Hematopoietic multipotent progenitor cell treated with erythropoietin and hydrocortisone succinate and interleukin-3 and kit ligand, for 6 days (in vitro differentiated cells): ENCODE measurements around the gene OTOA.
"Not testable (repeated sequence)": the region's sequence is repeated elsewhere in the genome, so short reads cannot be mapped to it uniquely, and the experiment has no call there.

Source experiments
- DNase-seq: peaks from one replicate; pipeline ENCODE4 v3.0.0-alpha.2; 2015

OTOA gene

GRCh38 chr16:21663889-21664647, at the start of gene OTOA:
Gene OTOA (plus strand): TSS chr16:21663968. CDS start chr16:21678515, 14,547 bp downstream.
- peak; percentile 27 for DNase-seq

DNA sequence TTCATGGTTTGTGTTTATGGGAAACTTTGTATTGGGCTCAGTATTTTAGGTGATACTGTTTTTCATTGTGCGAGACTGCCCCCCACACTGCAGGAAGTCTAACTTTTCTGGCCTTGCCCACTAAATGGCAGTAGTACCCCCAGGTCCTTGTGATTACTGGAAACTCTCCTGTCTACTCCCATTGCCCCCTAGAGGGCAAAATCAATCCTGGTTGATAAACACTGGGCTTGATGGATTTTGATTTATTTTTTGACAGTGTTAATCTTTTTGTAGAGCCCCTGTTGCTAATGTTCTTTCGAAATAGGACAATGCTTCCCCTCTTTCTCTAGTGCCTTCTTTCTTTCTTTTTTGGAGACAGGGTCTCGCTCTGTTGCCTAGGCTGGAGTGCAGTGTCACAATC, 48.9 kb upstream of the OTOA start:
- DNase-seq: peak; percentile 35

GRCh38 chr16:21617607-21618006, 46.2 kb upstream of the OTOA start:
- DNase-seq: peak; percentile 44

- no peak for DNase-seq
Measured at GRCh38 chr16:21618281-21618680, 45.5 kb upstream of the OTOA start.

DNA sequence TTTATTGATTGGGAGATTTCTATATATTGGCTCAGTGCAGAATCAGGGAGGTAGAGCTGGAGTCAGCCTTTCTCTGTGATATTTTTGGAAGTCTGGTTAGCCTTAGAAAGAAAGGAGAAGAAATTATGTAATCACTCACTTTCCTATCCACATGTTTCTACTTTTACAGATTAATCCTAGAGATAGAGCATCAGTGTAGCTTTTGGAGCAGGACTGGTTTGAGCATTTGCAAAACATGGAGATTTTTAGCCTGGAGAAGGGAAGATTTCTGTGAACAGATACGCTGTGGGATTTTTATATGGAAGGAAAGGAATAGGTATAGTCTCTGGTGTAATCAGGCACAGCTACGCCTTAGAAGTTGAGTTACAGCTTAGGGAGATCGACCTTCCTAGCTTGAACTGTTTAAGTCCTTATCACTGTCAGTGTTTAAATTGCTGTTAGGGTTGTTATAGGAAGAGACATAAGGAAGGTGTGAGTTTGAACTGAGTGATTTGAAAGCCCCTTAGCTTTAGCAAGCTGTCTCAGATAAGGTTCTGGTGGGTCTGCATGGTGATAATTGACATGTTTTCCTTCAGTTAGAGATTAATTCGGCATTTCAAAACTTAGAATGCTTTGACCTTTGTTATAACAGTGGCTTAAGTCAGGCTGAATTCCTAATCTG, 43.9 kb upstream of the OTOA start:
- DNase-seq: no peak

DNA sequence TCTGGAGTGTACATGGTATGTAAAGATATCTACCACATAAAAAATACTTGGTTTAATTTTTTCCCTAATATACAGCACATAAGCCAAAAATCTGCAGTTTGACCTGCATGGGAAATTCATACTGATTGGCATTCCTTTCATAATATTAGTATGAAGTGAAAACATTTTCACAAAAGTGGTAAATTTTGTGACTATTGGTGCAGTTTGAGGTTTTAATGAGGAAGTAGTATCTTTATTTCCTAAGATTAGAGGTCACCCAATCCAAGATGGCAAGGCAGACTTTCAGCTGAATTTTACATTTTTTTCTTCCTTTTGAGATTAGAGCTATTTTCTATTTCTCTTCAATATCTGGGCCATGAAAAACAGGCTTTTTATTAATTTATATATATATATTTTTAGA, 43.2 kb upstream of the OTOA start:
- DNase-seq: no peak

- no peak for DNase-seq
Measured at GRCh38 chr16:21622545-21622944, 41.2 kb upstream of the OTOA start.

DNA sequence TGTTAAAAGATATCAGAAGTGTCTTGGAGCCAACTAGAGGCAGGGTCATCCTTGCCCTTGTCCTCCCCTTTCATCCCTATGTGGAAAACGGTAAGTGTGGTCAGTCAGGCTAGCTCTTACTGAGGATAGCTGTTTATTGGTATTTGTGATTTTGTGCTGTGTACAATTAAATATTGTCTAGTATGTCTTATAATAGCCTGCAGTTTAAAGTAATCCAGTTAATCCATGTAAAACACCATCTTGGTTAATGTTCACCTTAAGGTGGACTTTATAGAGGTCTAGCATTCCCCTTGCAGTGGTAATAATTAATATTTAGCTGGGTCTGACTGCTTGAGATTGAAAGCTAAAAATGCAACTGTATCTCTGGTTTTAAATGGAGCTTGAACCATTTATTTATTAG, 38.7 kb upstream of the OTOA start:
- no peak for DNase-seq

DNA sequence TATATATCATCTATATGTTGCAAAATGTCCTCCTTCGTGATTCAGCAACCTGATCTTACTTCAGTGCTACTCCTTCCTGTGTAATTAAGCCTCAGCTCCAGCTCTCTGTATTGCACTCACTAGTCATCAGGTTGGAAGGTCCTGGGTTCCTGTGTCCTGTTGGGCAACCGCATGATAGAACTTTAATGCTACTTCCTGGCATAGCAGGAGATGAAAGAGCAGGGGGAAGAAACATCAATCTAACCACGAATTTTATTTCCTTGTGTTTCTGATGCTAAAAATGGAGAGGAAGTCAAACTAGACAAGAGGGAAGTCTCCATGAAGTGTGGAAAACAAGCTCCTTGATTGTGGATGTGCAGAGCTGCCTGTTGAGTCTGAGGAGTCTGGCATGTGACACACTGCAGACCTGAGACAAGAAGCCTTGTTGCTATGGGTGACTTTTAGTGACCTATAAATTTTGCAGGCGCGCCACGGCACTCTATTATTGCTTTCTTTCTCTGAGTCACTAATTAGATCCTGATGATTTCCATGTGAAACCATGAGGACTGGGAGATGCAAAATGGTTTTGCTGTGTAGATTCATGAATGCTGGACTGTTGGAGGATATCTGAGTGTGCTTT, 37.0 kb upstream of the OTOA start:
- DNase-seq: peak; percentile 57

DNA sequence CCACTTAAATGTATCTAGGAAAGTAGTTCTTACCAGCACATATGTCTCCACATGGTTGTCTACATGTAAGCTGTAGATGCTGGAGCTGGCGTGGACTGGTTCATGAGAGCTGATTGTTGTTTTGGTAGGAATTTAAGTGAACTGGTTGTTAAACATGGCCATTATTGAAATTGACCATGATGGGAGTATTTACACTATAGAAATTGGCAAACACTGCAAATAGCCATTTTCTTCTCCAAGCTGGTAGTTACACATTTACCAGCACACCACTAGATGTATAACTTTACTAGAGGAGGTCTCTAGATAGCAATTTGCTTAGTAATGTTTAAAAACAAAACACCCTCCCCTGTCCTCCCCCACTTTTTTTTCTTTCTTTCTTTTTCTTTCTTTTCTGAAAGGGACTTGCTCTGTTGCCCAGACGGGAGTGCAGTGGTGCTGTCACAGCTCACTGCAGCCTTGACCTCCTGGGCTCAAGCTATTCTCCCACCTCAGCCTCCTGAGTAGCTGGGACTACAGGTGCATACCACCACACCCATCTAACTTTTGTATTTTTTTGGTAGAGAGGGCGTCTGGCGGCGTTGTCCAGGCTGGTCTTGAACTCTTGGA, 35.5 kb upstream of the OTOA start:
- DNase-seq: no peak

DNA sequence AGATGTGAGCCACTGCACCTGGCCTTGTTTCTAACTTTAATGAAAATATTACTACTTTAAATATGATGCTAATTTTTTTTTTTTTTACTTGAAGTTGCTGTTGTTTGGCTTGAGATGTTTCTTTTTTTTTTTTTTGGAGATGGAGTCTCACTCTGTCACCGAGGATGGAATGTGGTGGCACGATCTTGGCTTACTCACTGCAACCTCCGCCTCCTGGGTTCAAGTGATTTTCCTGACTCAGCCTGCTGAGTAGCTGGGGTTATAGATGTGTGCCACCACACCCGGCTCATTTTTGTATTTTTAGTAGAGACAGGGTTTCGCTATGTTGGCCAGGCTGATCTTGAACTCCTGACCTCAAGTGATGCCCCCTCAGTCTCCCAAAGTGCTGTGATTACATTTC, 35.0 kb upstream of the OTOA start:
- no peak for DNase-seq

GRCh38 chr16:21629616-21630539, 33.9 kb upstream of the OTOA start:
- not testable (repeated sequence) for DNase-seq

- DNase-seq: not testable (repeated sequence)
Measured at GRCh38 chr16:21630866-21631265, 32.9 kb upstream of the OTOA start.

DNA sequence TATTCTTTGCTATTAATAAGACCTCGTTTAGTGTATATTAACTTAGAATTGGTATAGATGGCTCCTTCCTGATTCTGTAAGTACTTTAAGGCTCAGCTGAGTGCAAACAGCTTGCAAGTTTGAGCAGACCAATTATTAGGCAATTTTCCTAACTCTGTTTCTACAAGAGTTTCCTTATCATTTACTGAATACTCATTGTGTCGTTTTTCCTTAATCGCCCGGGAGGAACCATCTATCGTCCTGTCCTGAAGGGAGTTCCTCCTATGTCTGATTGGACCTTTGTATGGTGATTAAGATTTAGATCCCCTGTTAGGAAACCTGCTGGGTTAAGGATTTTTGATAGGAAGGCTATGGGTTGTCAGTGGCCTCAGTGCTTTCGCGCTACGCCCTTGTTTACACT, 32.4 kb upstream of the OTOA start:
- not testable (repeated sequence) for DNase-seq

GRCh38 chr16:21631951-21632575, 31.7 kb upstream of the OTOA start:
- DNase-seq: not testable (repeated sequence)

GRCh38 chr16:21634216-21634615, 29.6 kb upstream of the OTOA start:
- DNase-seq: no peak

DNA sequence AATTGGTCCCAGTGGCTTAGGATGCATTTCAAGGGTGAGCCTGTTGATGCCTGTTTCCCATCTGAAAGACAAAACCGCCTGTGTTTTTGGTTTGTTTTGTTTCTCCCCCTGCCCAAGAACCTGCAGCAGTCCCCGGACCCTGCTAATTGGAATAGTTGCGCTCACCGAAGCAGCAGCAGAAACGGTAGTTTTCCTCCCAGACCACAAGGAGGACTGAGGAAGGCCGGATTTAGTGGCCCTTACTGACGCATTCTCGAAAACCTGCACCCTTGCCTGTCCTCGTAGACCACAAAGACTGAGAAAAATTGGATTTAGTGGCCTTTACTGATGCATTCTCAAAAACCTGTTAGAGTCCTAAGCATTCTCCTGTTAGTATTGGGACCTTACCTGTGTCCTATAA, 28.1 kb upstream of the OTOA start:
- DNase-seq: not testable (repeated sequence)

DNA sequence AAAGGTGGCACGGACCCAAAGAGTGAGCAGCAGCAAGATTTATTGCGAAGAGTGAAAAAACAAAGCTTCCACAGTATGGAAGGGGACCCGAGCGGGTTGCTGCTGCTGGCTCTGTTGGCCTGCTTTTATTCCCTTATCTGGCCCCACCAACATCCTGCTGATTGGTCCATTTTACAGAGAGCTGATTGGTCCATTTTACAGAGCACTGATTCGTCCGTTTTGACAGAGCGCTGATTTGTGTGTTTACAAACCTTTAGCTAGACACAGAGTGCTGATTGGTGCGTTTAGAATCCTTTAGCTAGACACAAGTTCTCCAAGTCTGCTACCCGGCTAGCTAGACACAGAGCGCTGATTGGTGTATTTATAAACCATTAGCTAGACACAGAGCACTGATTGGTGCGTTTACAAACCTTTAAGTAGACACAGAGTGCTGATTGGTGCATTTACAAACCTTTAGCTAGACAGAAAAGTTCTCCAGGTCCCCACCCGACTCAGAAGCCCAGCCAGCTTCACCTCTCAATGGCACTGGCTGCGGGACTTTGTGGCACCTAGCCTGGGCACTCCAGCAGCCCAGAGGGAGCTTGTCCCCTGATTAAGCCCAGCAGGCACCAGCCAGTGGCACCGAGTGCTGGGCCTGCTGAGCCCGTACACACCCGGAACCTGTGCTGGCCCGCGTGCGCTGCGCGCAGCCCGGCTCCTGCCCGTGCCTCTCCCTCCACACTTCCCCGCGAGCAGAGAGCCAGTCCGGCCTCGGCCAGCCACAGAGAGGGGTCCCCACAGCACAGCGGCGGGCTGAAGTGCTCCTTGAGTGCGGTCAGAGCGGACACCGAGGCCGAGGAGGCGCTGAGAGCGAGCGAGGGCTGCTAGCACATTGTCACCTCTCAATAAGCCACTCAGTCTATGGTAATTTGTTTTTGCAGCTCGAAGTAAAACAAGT, 26.5 kb upstream of the OTOA start:
- no peak for DNase-seq

GRCh38 chr16:21638573-21638975, 25.2 kb upstream of the OTOA start:
- no peak for DNase-seq

DNA sequence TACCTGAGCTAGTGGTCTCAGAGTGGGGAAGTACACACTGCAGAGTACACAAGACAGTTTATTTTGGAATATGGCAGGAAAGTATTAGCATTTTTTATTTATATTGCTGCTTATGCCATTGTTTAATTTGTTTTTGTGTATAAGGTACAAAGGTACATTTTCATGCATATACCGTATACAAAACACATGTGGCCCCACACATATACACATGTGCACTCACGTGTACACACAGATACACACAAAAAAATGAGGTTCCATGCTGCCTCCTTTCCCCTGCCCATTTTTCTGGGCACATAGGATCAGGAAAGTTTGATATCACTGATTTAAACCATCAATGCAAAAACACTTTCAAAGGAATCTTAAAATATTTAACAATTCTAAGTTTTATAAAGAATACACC, 24.3 kb upstream of the OTOA start:
- no peak for DNase-seq

GRCh38 chr16:21641916-21642315, 21.9 kb upstream of the OTOA start:
- no peak for DNase-seq
